ENCODE data around the gene FAP. TPM values are rescaled to one million over a fixed set of nuclear protein-coding genes. Genes with fewer than 3 reads are reported as not detected.

FAP gene
- total RNA-seq, 2 donors from 2014 or later = not detected

- Histone ChIP-seq H3K4me3 (ENCODE audit: low read length) (no peak overlapping the region), H3K9me3 (ENCODE audit: control insufficient read depth, low read length) (no peaks in the 10 kb centered on the region), H3K9ac (ENCODE audit: extremely low read depth, low read length, poor library complexity, severe bottlenecking) (no peak overlapping the region), H3K27ac (ENCODE audit: low read depth, low read length) (no peak overlapping the region), H3K27me3 (ENCODE audit: control insufficient read depth, insufficient read depth, low read length, poor library complexity, severe bottlenecking) (no peaks in the 10 kb centered on the region), H3K36me3 (ENCODE audit: control insufficient read depth, insufficient read depth, low read length) (no peaks in the 10 kb centered on the region), H3K4me1 (ENCODE audit: control insufficient read depth, insufficient read depth, low read length) (no peaks in the 10 kb centered on the region)
- Mint-ChIP-seq H3K4me1 (no peaks in the 10 kb centered on the region), H3K36me3 (ENCODE audit: low read depth) (no peaks in the 10 kb centered on the region), H3K9me3 (no peaks in the 10 kb centered on the region), H3K27ac (no peak overlapping the region), H3K4me3 (no peak overlapping the region), H3K27me3 (ENCODE audit: insufficient read depth) (no peaks in the 10 kb centered on the region)
- no peak for DNase-seq
- no peak for TF ChIP-seq CTCF (conservative IDR thresholded peaks at IDR 0.05)
- 87 to 100% methylated on average over 1 of the region's 1 CpG for WGBS, 2 experiments (ENCODE audit: insufficient coverage in 1 of 2, insufficient read length in 1 of 2)
These were observed 1.8 kb upstream of the FAP start for GRCh38 chr2:162245061-162245460.

- H3K36me3 ChIP-seq (ENCODE audit: control insufficient read depth, insufficient read depth, low read length) = no peaks in the 10 kb centered on the region
- no peak overlapping the region for H3K4me3 Mint-ChIP-seq
- no peaks in the 10 kb centered on the region for H3K4me1 ChIP-seq (ENCODE audit: control insufficient read depth, insufficient read depth, low read length)
- no peaks in the 10 kb centered on the region for H3K4me1 Mint-ChIP-seq
- no peak for TF ChIP-seq CTCF (conservative IDR thresholded peaks at IDR 0.05)
- no peak overlapping the region for H3K4me3 ChIP-seq (ENCODE audit: low read length)
- no peaks in the 10 kb centered on the region for H3K27me3 ChIP-seq (ENCODE audit: control insufficient read depth, insufficient read depth, low read length, poor library complexity, severe bottlenecking)
- DNase-seq = no peak
- no peaks in the 10 kb centered on the region for H3K27me3 Mint-ChIP-seq (ENCODE audit: insufficient read depth)
- no peak overlapping the region for H3K27ac ChIP-seq (ENCODE audit: low read depth, low read length)
- H3K9ac ChIP-seq (ENCODE audit: extremely low read depth, low read length, poor library complexity, severe bottlenecking) = no peak overlapping the region
- no peaks in the 10 kb centered on the region for H3K9me3 ChIP-seq (ENCODE audit: control insufficient read depth, low read length)
- 83 to 96% methylated on average over 1 to 2 of the region's 2 CpGs for WGBS, 2 experiments (ENCODE audit: insufficient coverage in 1 of 2, insufficient read length in 1 of 2)
- no peaks in the 10 kb centered on the region for H3K36me3 Mint-ChIP-seq (ENCODE audit: low read depth)
- H3K27ac Mint-ChIP-seq = no peak overlapping the region
- no peaks in the 10 kb centered on the region for H3K9me3 Mint-ChIP-seq
These were observed 1.3 kb upstream of the FAP start for GRCh38 chr2:162244541-162245031.

GRCh38 chr2:162243715-162244114 lies 470 bp upstream of the FAP start:
- no peaks in the 10 kb centered on the region for H3K4me1 Mint-ChIP-seq
- no peak overlapping the region for H3K27ac Mint-ChIP-seq
- no peaks in the 10 kb centered on the region for H3K4me1 ChIP-seq (ENCODE audit: control insufficient read depth, insufficient read depth, low read length)
- no peak overlapping the region for H3K27ac ChIP-seq (ENCODE audit: low read depth, low read length)
- no peaks in the 10 kb centered on the region for H3K9me3 ChIP-seq (ENCODE audit: control insufficient read depth, low read length)
- TF ChIP-seq CTCF (conservative IDR thresholded peaks at IDR 0.05) = no peak
- H3K4me3 ChIP-seq (ENCODE audit: low read length) = no peak overlapping the region
- 100% methylated on average over 1 of the region's 1 CpG for WGBS, 2 experiments (ENCODE audit: insufficient coverage in 1 of 2, insufficient read length in 1 of 2)
- H3K36me3 Mint-ChIP-seq (ENCODE audit: low read depth) = no peaks in the 10 kb centered on the region
- H3K4me3 Mint-ChIP-seq = no peak overlapping the region
- DNase-seq = no peak
- no peaks in the 10 kb centered on the region for H3K9me3 Mint-ChIP-seq
- H3K36me3 ChIP-seq (ENCODE audit: control insufficient read depth, insufficient read depth, low read length) = no peaks in the 10 kb centered on the region
- H3K27me3 Mint-ChIP-seq (ENCODE audit: insufficient read depth) = no peaks in the 10 kb centered on the region
- no peaks in the 10 kb centered on the region for H3K27me3 ChIP-seq (ENCODE audit: control insufficient read depth, insufficient read depth, low read length, poor library complexity, severe bottlenecking)
- no peak overlapping the region for H3K9ac ChIP-seq (ENCODE audit: extremely low read depth, low read length, poor library complexity, severe bottlenecking)
